IMR-90 (cell line): ENCODE results near the gene EMC9. TPM values are rescaled to one million over a fixed set of nuclear protein-coding genes. Genes with fewer than 3 reads are reported as not detected.

Experiments used
- ATAC-seq: fragments of 200-7000 bp; cut with Tn5 transposase; 2 replicates; pipeline ENCODE4 v1.9.1; 2020; ENCODE audit warnings: low read depth, mild to moderate bottlenecking, moderate library complexity
- BruUV-seq: library from RNA; stranded (reverse); fragments of 400-500 nt; replicated peaks from 2 replicates; lab custom pipeline; 2021; lab: Mats Ljungman, UMichigan
- CTCF ChIA-PET: fragments of 300-600 bp; formaldehyde crosslinking; extraction: SDS; loops from one replicate; lab custom pipeline; 2021; ENCODE audit warnings: antibody characterized with exemption; lab: Yijun Ruan, JAX
- POLR2A ChIA-PET: fragments of 300-600 bp; sonication (Branson Sonifier 250); formaldehyde crosslinking; loops from one replicate; lab custom pipeline; 2022; ENCODE audit warnings: antibody characterized with exemption; ENCODE audit not compliant: unreplicated experiment; lab: Charles Lee
- DNase-seq: peaks from one replicate; pipeline ENCODE4 v3.0.0; 2013
- H2AFZ ChIP-seq: replicated peaks from 2 replicates; pipeline ENCODE3; 2013; ENCODE audit warnings: low read length, mild to moderate bottlenecking; ENCODE audit not compliant: poor library complexity
- H2AK5ac ChIP-seq: 2 replicates; pipeline ENCODE4 v1.6.1; 2013; ENCODE audit warnings: low read depth, low read length, inconsistent platforms
- H2AK9ac ChIP-seq: replicated peaks from 2 replicates; pipeline ENCODE3; 2013; ENCODE audit warnings: mild to moderate bottlenecking, low read depth, low read length, moderate library complexity; ENCODE audit not compliant: poor library complexity
- H2BK120ac ChIP-seq: 2 replicates; pipeline ENCODE4 v1.6.1; 2013; ENCODE audit warnings: low read depth, low read length, inconsistent platforms
- H2BK15ac ChIP-seq: 3 replicates; pipeline ENCODE4 v1.6.1; 2013; ENCODE audit warnings: low read depth, low read length, inconsistent platforms
- H2BK20ac ChIP-seq: 2 replicates; pipeline ENCODE4 v1.6.1; 2013; ENCODE audit warnings: low read depth, mild to moderate bottlenecking, inconsistent platforms, low read length, moderate library complexity
- H2BK5ac ChIP-seq: 2 replicates; pipeline ENCODE4 v1.6.1; 2013; ENCODE audit warnings: mild to moderate bottlenecking, low read depth, low read length, inconsistent platforms; ENCODE audit not compliant: poor library complexity, severe bottlenecking
- H3K14ac ChIP-seq: replicated peaks from 2 replicates; pipeline ENCODE4 v1.6.1; 2013; ENCODE audit warnings: low read depth, low read length, inconsistent platforms
- H3K18ac ChIP-seq: 2 replicates; pipeline ENCODE4 v1.6.1; 2013; ENCODE audit warnings: low read depth, low read length, control low read depth
- H3K23ac ChIP-seq: 2 replicates; pipeline ENCODE4 v1.6.1; 2013; ENCODE audit warnings: low read depth, low read length, inconsistent platforms
- H3K27ac ChIP-seq: 2 replicates; pipeline ENCODE4 v1.5.1; 2013; ENCODE audit warnings: mild to moderate bottlenecking, control low read depth, low read length; ENCODE audit not compliant: insufficient read depth
- H3K27me3 ChIP-seq: 2 replicates; pipeline ENCODE4 v1.6.1; 2013; ENCODE audit warnings: low read length; ENCODE audit not compliant: control insufficient read depth, insufficient read depth
- H3K36me3 ChIP-seq: 2 replicates; pipeline ENCODE4 v1.6.1; 2013; ENCODE audit warnings: low read length, mixed read lengths; ENCODE audit not compliant: control insufficient read depth, insufficient read depth
- H3K4ac ChIP-seq: 2 replicates; pipeline ENCODE4 v1.6.1; 2013; ENCODE audit warnings: low read depth, low read length, inconsistent platforms
- H3K4me1 ChIP-seq: 2 replicates; pipeline ENCODE4 v1.6.1; 2013; ENCODE audit warnings: low read length, mixed read lengths; ENCODE audit not compliant: control insufficient read depth, insufficient read depth
- H3K4me2 ChIP-seq: 2 replicates; pipeline ENCODE4 v1.6.1; 2013; ENCODE audit warnings: low read depth, mild to moderate bottlenecking, control low read depth, low read length, moderate library complexity
- H3K4me3 ChIP-seq: 2 replicates; pipeline ENCODE4 v1.5.1; 2013; ENCODE audit warnings: low read depth, mild to moderate bottlenecking, control low read depth, low read length, moderate library complexity; ENCODE audit not compliant: insufficient read depth
- H3K56ac ChIP-seq: 2 replicates; pipeline ENCODE4 v1.6.1; 2013; ENCODE audit warnings: low read length, inconsistent platforms; ENCODE audit not compliant: insufficient read depth; ENCODE audit errors: extremely low read depth
- H3K79me1 ChIP-seq, 2 experiments: 2 replicates each; pipeline ENCODE4 v1.6.1; 2013; ENCODE audit warnings: low read length in 2 of 2, inconsistent platforms in 1 of 2, low read depth in 1 of 2
- H3K9ac ChIP-seq: 2 replicates; pipeline ENCODE4 v1.6.1; 2013; ENCODE audit warnings: low read depth, low read length, control low read depth
- H3K9me1 ChIP-seq: 2 replicates; pipeline ENCODE4 v1.6.1; 2013; ENCODE audit warnings: low read length, inconsistent platforms; ENCODE audit not compliant: insufficient read depth
- H3K9me3 ChIP-seq: 2 replicates; pipeline ENCODE4 v1.6.1; 2013; ENCODE audit warnings: low read length; ENCODE audit not compliant: control insufficient read depth, insufficient read depth
- H4K20me1 ChIP-seq: 2 replicates; pipeline ENCODE4 v1.6.1; 2013; ENCODE audit warnings: low read length, inconsistent platforms; ENCODE audit not compliant: insufficient read depth
- H4K5ac ChIP-seq: 2 replicates; pipeline ENCODE4 v1.6.1; 2013; ENCODE audit warnings: mild to moderate bottlenecking, low read depth, low read length, control low read depth
- H4K8ac ChIP-seq, 2 experiments: 2 replicates each; pipeline ENCODE4 v1.6.1; 2013; ENCODE audit warnings: low read depth in 2 of 2, low read length in 2 of 2, control low read depth in 1 of 2, inconsistent platforms in 1 of 2
- H4K91ac ChIP-seq: 2 replicates; pipeline ENCODE4 v1.6.1; 2013; ENCODE audit warnings: low read depth, low read length, inconsistent platforms; ENCODE audit not compliant: insufficient read depth
- BHLHE40 ChIP-seq: fragments of 150-350 bp; IDR thresholded peaks from 2 replicates; pipeline ENCODE4 v1.6.1; 2016; ENCODE audit warnings: mild to moderate bottlenecking, low read depth, low read length
- CEBPB ChIP-seq: IDR thresholded peaks from 2 replicates; pipeline ENCODE4 v1.6.1; 2012; ENCODE audit warnings: low read depth, low read length, improper control_type of control experiment
- FOS ChIP-seq: fragments of 150-350 bp; IDR thresholded peaks from 2 replicates; pipeline ENCODE4 v1.6.1; 2016; ENCODE audit warnings: low read depth, low read length
- MAFK ChIP-seq: IDR thresholded peaks from 2 replicates; pipeline ENCODE4 v1.6.1; 2012; ENCODE audit warnings: low read depth, low read length, improper control_type of control experiment
- MAZ ChIP-seq: IDR thresholded peaks from 2 replicates; pipeline ENCODE4 v1.6.1; 2012; ENCODE audit warnings: low read depth, mild to moderate bottlenecking, low read length, improper control_type of control experiment, moderate library complexity, borderline replicate concordance
- NFE2L2 ChIP-seq: fragments of 150-350 bp; IDR thresholded peaks from 2 replicates; pipeline ENCODE4 v1.6.1; 2016; ENCODE audit warnings: low read depth, mild to moderate bottlenecking, low read length
- POLR2A ChIP-seq: IDR thresholded peaks from 2 replicates; pipeline ENCODE4 v1.6.1; 2012; ENCODE audit warnings: mild to moderate bottlenecking, low read depth, low read length
- RFX5 ChIP-seq: IDR thresholded peaks from 2 replicates; pipeline ENCODE4 v1.8.0; 2012; ENCODE audit warnings: low read depth, mild to moderate bottlenecking, low read length, moderate library complexity
- SMC3 ChIP-seq: fragments of 150-350 bp; IDR thresholded peaks from 2 replicates; pipeline ENCODE4 v1.6.1; 2016; ENCODE audit warnings: low read depth, mild to moderate bottlenecking, antibody characterized with exemption, low read length, moderate library complexity
- whole genome bisulfite sequencing, 2 experiments: methylation state at CpG; one replicate each; pipeline versions ENCODE4 v1.1.5 to v1.1.7; 2013; ENCODE audit warnings: missing lambda C conversion rate in 2 of 2; ENCODE audit not compliant: insufficient read length in 1 of 2; ENCODE audit errors: extremely low coverage in 2 of 2; 5-methylcytosine and 5-hydroxymethylcytosine counted together
- dilution Hi-C: fragments of 300-500 bp; cut with HindIII; formaldehyde crosslinking; loops from one replicate; pipeline ENCODE4 v1.14.3; 2018; ENCODE audit warnings: low sequenced_read_pairs; ENCODE audit not compliant: unreplicated experiment
- in situ Hi-C: fragments of 300-500 bp; cut with MboI; formaldehyde crosslinking; loops from 3 replicates; pipeline ENCODE4 v1.14.3; 2019; ENCODE audit warnings: low sequenced_read_pairs, inconsistent platforms, mixed read lengths
- intact Hi-C: fragments of 100-400 bp; cut with micrococcal nuclease; formaldehyde crosslinking; loops from 2 replicates; pipeline ENCODE4 v1.10.0; 2022
- polyA plus RNA-seq, 3 experiments: library from polyadenylated mRNA; depleted of rRNA; stranded (reverse); fragments of >200 nt; gene quantifications; 2 replicates each; pipeline ENCODE4 v1.2.3, GENCODE V29; 2012; ENCODE audit warnings: low replicate concordance in 1 of 3
- total RNA-seq: library from RNA; depleted of rRNA; stranded (reverse); fragments of >200 nt; gene quantifications from 2 replicates; pipeline ENCODE4 v1.2.3, GENCODE V29; 2012
- TF ChIP-seq, protein P1 (sequence below): fragments of 150-350 bp; IDR thresholded peaks from 2 replicates; pipeline ENCODE4 v1.6.1; 2017; ENCODE audit warnings: mild to moderate bottlenecking, antibody characterized with exemption, low read length, low read depth
- TF ChIP-seq, protein P2 (sequence below): conservative IDR thresholded peaks from 2 replicates; pipeline ENCODE4 v1.5.1; 2012; ENCODE audit warnings: mild to moderate bottlenecking, low read depth, low read length, improper control_type of control experiment
- TF ChIP-seq, protein P3 (sequence below): fragments of 150-350 bp; IDR thresholded peaks from 2 replicates; pipeline ENCODE4 v1.6.1; 2016; ENCODE audit warnings: low read depth, mild to moderate bottlenecking, low read length, moderate library complexity, borderline replicate concordance

Gene EMC9
- total and polyA plus RNA-seq, 2 of the 4 experiments (the other 2 are of a cell fraction), result 15.1 to 19.2 TPM

DNA sequence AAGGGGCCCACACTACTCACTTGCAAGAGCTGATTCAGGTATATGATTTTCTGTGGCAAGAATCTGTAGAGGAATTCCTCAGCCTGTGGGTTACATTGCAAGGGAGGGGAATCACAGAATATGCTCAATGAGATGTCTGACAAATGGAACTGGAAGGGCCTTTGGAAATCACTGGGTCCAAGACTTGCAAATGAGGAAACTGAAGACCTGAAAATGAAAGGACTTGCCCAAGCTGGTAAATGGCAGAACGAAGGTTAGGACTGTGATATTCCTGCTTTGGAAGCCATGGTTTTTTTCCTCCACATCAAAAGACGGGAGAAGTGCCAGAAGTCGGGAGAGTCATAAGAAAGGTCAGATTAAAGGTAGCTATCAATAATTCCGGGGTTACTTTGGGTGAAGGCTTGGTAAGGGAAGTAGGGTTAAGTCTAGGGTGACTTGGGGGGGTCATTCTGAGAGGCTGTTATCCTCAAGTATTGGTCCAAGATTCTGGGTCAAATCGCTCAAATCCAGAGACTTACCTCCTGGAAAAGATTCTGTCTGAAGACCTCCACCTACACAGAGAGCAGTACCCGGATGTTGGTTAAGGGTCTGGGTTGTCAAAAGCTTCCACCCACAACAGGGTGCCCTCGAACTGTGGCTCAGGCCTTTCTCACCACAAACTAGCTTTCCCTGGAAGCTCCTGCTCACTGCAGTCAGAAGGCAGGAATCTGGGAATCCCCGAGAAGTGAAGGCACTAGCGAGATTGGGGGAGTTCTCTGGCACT lies 4.5 kb upstream of the EMC9 start:
- H3K36me3 ChIP-seq, result peaks cover 19% of the 10 kb centered on the region
- H3K79me1 ChIP-seq, result peaks cover 34 to 72% of the 10 kb centered on the region in 2 experiments
- H3K4me2 ChIP-seq, result peak overlapping the region; percentile 96
- H4K5ac ChIP-seq, result peak overlapping the region; percentile 46; the same call in 1 of the 2 replicates
- peak overlapping the region; percentile 71 for H2BK5ac ChIP-seq
- ATAC-seq, result peak; percentile 0
- POLR2A ChIA-PET, result interaction anchor here (1.4 kb wide), 1 partner anchor 32 kb away, joined by 6 read pairs; the partner anchor contains the start of genes DCAF11 and NRL
- H3K9ac ChIP-seq, result peak overlapping the region; percentile 76
- H2AK9ac ChIP-seq, result peak overlapping the region; percentile 92
- peak overlapping the region; percentile 79 for H3K27ac ChIP-seq
- no peak for TF ChIP-seq CEBPB
- no peak for TF ChIP-seq BHLHE40
- no peak for TF ChIP-seq NFE2L2
- TF ChIP-seq MAFK, result no peak
- TF ChIP-seq SMC3, result no peak
- TF ChIP-seq POLR2A, result no peak
- TF ChIP-seq, protein P1, sequence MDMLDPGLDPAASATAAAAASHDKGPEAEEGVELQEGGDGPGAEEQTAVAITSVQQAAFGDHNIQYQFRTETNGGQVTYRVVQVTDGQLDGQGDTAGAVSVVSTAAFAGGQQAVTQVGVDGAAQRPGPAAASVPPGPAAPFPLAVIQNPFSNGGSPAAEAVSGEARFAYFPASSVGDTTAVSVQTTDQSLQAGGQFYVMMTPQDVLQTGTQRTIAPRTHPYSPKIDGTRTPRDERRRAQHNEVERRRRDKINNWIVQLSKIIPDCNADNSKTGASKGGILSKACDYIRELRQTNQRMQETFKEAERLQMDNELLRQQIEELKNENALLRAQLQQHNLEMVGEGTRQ, result no peak
- no peak for TF ChIP-seq MAZ
- TF ChIP-seq, protein P2, sequence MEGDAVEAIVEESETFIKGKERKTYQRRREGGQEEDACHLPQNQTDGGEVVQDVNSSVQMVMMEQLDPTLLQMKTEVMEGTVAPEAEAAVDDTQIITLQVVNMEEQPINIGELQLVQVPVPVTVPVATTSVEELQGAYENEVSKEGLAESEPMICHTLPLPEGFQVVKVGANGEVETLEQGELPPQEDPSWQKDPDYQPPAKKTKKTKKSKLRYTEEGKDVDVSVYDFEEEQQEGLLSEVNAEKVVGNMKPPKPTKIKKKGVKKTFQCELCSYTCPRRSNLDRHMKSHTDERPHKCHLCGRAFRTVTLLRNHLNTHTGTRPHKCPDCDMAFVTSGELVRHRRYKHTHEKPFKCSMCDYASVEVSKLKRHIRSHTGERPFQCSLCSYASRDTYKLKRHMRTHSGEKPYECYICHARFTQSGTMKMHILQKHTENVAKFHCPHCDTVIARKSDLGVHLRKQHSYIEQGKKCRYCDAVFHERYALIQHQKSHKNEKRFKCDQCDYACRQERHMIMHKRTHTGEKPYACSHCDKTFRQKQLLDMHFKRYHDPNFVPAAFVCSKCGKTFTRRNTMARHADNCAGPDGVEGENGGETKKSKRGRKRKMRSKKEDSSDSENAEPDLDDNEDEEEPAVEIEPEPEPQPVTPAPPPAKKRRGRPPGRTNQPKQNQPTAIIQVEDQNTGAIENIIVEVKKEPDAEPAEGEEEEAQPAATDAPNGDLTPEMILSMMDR, result no peak
- TF ChIP-seq, protein P3, sequence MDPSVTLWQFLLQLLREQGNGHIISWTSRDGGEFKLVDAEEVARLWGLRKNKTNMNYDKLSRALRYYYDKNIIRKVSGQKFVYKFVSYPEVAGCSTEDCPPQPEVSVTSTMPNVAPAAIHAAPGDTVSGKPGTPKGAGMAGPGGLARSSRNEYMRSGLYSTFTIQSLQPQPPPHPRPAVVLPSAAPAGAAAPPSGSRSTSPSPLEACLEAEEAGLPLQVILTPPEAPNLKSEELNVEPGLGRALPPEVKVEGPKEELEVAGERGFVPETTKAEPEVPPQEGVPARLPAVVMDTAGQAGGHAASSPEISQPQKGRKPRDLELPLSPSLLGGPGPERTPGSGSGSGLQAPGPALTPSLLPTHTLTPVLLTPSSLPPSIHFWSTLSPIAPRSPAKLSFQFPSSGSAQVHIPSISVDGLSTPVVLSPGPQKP, result no peak
- TF ChIP-seq RFX5, result no peak
- TF ChIP-seq FOS, result no peak
- H3K4me3 ChIP-seq, result peak overlapping the region; percentile 86
- H2BK120ac ChIP-seq, result 0 out of 2 replicates have a peak overlapping the region, but pooled peaks have one; percentile 3
- dilution Hi-C loops (no loop called here), in situ Hi-C loops (loop anchor here (25.0 kb wide), 2 partner anchors 834 to 1059 kb away; partner anchors contain the start of genes ACIN1, BCL2L2, C14orf119 and PABPN1), intact Hi-C loops (loop anchor here (2.0 kb wide), 1 partner anchor 151 kb away; no protein-coding TSS in a partner anchor)
- WGBS, 2 experiments, result no CpG with 5 or more reads among the region's 9 CpGs
- CTCF ChIA-PET, result interaction anchor here (0.6 to 1.5 kb wide), 4 partner anchors 10 to 297 kb away, joined by 3 read pairs; partner anchors contain the start of gene IRF9
- peaks cover 10% of the 10 kb centered on the region for H3K4me1 ChIP-seq
- peak overlapping the region; percentile 85 for H2AFZ ChIP-seq
- peak overlapping the region; percentile 22; the same call in 1 of the 2 replicates for H3K18ac ChIP-seq
- H2BK20ac ChIP-seq, result no peak overlapping the region; the same call in 1 of the 2 replicates
- peak overlapping the region; percentile 88 for H3K23ac ChIP-seq
- peak overlapping the region; percentile 67 for H3K56ac ChIP-seq
- BruUV-seq, result TSS peak; percentile 63
- peak overlapping the region; percentile 72 for H3K14ac ChIP-seq
- peak overlapping the region; percentile 2 to 66; a peak in 2 of 4 replicates for H4K8ac ChIP-seq
- peak overlapping the region; percentile 70 for H3K4ac ChIP-seq
- H2BK15ac ChIP-seq, result peak overlapping the region; percentile 10; the same call in 1 of the 3 replicates
- H3K27me3 ChIP-seq, result no peaks in the 10 kb centered on the region
- H3K9me1 ChIP-seq, result peaks cover 15% of the 10 kb centered on the region
- no peaks in the 10 kb centered on the region for H3K9me3 ChIP-seq
- peaks cover 12% of the 10 kb centered on the region for H4K20me1 ChIP-seq
- peak overlapping the region; percentile 72 for H2AK5ac ChIP-seq
- H4K91ac ChIP-seq, result peak overlapping the region; percentile 75
- peak; percentile 80 for DNase-seq
